HL-60 (cell line): ENCODE data around the gene ZBTB14.

Source experiments
- DNase-seq, 2 experiments: peaks; one replicate each; pipeline ENCODE4 v3.0.0-alpha.2; 2010 to 2020; ENCODE audit warnings: low read depth in 1 of 2, low spot score in 1 of 2
- H3K27ac ChIP-seq: fragments of 250-450 bp; sonication (Bioruptor Pico); replicated peaks from 2 replicates; pipeline ENCODE4 v1.5.1; 2020; ENCODE audit warnings: mild to moderate bottlenecking, moderate library complexity
- H3K27me3 ChIP-seq: fragments of 250-450 bp; sonication (Bioruptor Pico); 2 replicates; pipeline ENCODE4 v1.5.1; 2021; ENCODE audit warnings: mild to moderate bottlenecking, moderate library complexity; ENCODE audit not compliant: insufficient read depth, poor library complexity, severe bottlenecking
- H3K4me3 ChIP-seq: replicated peaks from 2 replicates; pipeline ENCODE4 v1.5.1; 2011; ENCODE audit warnings: mild to moderate bottlenecking, control low read depth, low read length; ENCODE audit not compliant: insufficient read depth
- CTCF ChIP-seq: IDR thresholded peaks from one replicate; pipeline ENCODE4 v1.5.1; 2011; ENCODE audit warnings: low read length, control low read depth, inconsistent platforms; ENCODE audit not compliant: insufficient read depth
- GABPA ChIP-seq: IDR thresholded peaks from 2 replicates; pipeline ENCODE4 v1.6.1; 2012; ENCODE audit warnings: low read depth
- POLR2AphosphoS5 ChIP-seq: IDR thresholded peaks from 2 replicates; pipeline ENCODE4 v1.6.1; 2012; ENCODE audit warnings: low read depth
- REST ChIP-seq: IDR thresholded peaks from 2 replicates; pipeline ENCODE4 v1.6.1; 2012; ENCODE audit warnings: low read depth; ENCODE audit not compliant: insufficient replicate concordance
- SPI1 ChIP-seq: IDR thresholded peaks from 2 replicates; pipeline ENCODE4 v1.6.1; 2012; ENCODE audit warnings: low read depth, mild to moderate bottlenecking, borderline replicate concordance

ZBTB14 gene

GRCh38 chr18:5304232-5304631 is 8.7 kb upstream of the ZBTB14 start:
- no peak overlapping the region for H3K27ac ChIP-seq
- no peak overlapping the region for H3K4me3 ChIP-seq
- TF ChIP-seq CTCF, result no peak
- TF ChIP-seq POLR2AphosphoS5, result no peak
- DNase-seq, result no peak
- H3K27me3 ChIP-seq, result peaks cover 4% of the 10 kb centered on the region

GRCh38 chr18:5303636-5304035 is 8.1 kb upstream of the ZBTB14 start:
- DNase-seq, result no peak
- TF ChIP-seq SPI1, result no peak
- TF ChIP-seq CTCF, result no peak
- no peak for TF ChIP-seq POLR2AphosphoS5
- no peak for TF ChIP-seq GABPA
- TF ChIP-seq REST, result no peak
- Histone ChIP-seq H3K27ac (no peak overlapping the region), H3K27me3 (peaks cover 4% of the 10 kb centered on the region), H3K4me3 (no peak overlapping the region)

GRCh38 chr18:5302606-5303005 is 7.1 kb upstream of the ZBTB14 start:
- Histone ChIP-seq H3K27ac (no peak overlapping the region), H3K27me3 (peaks cover 4% of the 10 kb centered on the region), H3K4me3 (no peak overlapping the region)
- TF ChIP-seq POLR2AphosphoS5 (no peak), CTCF (no peak), SPI1 (no peak), REST (no peak), GABPA (no peak)
- no peak for DNase-seq

- Histone ChIP-seq H3K27me3 (peaks cover 4% of the 10 kb centered on the region), H3K4me3 (no peak overlapping the region), H3K27ac (no peak overlapping the region)
- no peak for DNase-seq
- no peak for TF ChIP-seq POLR2AphosphoS5
Observed at GRCh38 chr18:5300476-5301010, 5.0 kb upstream of the ZBTB14 start.
